ENCODE results near the gene MARCHF7. TPM values are rescaled to one million over a fixed set of nuclear protein-coding genes. Genes with fewer than 3 reads are reported as not detected.

MARCHF7 gene
- total and polyA plus RNA-seq, 2 of the 13 experiments (the other 11 are each of a cell fraction or from before 2014, with no cell fraction given) = 32.8 to 88.5 TPM

DNA sequence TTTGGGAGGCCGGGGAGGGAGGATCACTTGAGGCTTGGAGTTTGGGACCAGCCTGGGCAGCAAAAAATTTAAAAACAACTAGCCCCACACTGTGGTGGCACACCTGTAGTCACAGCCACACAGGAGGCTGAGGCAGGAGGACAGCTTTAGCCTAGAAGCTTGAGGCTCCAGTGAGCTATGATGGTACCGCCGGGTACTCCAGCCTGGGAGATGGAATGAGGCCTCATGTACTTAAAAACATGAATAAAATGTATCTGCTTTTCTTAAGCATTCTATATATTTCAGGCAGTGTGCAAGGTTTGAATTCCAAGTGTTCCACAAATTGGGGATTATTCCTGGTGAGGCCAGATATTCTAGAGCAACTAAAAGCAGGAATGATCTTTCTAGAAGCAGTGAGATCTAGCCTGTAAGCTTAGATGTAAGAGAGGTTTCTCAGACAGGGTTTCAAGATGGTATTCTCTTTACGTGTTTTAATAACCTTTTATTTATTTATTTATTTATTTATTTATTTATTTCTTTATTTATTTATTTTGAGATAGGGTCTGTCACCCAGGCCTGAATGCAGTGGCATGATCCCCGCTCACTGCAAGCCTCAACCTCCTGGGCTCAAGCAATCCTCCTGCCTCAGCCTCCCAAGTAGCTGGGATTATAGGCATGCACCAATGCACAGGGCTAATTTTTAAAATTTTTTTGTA, 4.1 kb upstream of the MARCHF7 start (continued):
- TF ChIP-seq ZNF431 (CRISPR knock-in tag; IDR thresholded peaks at IDR 0.05; ENCODE audit: borderline replicate concordance, low read depth) = no peak

DNA sequence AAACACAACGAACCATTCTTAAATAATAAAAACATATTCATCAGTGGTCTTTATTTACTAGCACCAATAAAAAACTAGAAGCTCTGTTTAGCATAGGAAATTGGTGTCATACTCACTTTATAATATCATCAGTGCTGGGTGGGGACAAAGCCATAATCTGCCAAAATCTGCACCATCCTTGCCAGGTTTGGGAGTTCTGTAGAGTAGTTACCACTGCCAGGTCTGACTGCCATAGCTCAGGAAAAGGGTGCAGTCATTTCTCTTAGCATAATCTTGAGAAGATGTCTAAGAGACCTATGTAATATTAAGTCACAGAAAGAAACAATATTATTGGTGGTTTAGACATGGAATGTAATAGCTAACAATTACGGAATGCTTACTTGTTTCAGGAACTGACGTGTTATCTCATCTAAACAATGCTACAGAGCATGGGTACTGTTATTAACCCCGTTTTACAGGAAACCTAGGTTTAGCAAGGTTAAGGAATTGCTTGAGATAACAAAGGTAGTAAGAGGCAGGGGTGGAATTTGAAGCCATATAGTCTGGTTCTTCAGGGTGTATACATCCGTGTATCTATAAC, 1.6 kb upstream of the MARCHF7 start:
- intact Hi-C loops (cut with micrococcal nuclease; ENCODE audit: unreplicated experiment) (loop anchor here (5.0 to 10.0 kb wide), 2 partner anchors 87 to 326 kb away; partner anchors contain the start of gene CD302), in situ Hi-C loops (cut with HindIII; ENCODE audit: extremely low pct_ligation_motif_present, low pct_unique_long_range_greater_than_20kb) (no loop called here)
- 0 out of 2 replicates have a peak overlapping the region, but pooled peaks have one; percentile 6 for H3K9ac ChIP-seq (ENCODE audit: insufficient read depth, low read depth, low read length)
- H3K36me3 ChIP-seq (replicated peaks in 1 of 2; ENCODE audit: control insufficient read depth in 1 of 2, insufficient read depth in 2 of 2, low read length in 2 of 2) = peaks cover 4 to 7% of the 10 kb centered on the region in 2 experiments; a peak in 3 of 5 replicates
- ChIA-PET POLR2A (no interaction called here), CTCF (ENCODE audit: low intra/inter-chr PET ratio, low total read pairs) (no interaction called here)
- H3K4me3 ChIP-seq (replicated peaks in 1 of 3; ENCODE audit: insufficient read depth in 1 of 3, low read depth in 2 of 3, low read length in 3 of 3) = no peak overlapping the region
- FAIRE-seq = no peak
- peaks cover 34% of the 10 kb centered on the region for H3K79me2 ChIP-seq (ENCODE audit: insufficient read depth, low read length)
- H4K20me1 ChIP-seq (ENCODE audit: insufficient read depth, low read length) = peaks cover 28% of the 10 kb centered on the region
- no peak for TF ChIP-seq MYNN (CRISPR knock-in tag; IDR thresholded peaks at IDR 0.05; ENCODE audit: low read depth)
- no peak for TF ChIP-seq BATF2 (CRISPR knock-in tag; IDR thresholded peaks at IDR 0.05)
- no peak for TF ChIP-seq ZNF7 (CRISPR knock-in tag; IDR thresholded peaks at IDR 0.05)
- TF ChIP-seq ZNF609 (CRISPR knock-in tag; IDR thresholded peaks at IDR 0.05; ENCODE audit: borderline replicate concordance) = no peak
- TF ChIP-seq SALL2 (CRISPR knock-in tag; IDR thresholded peaks at IDR 0.05) = no peak
- no peak for TF ChIP-seq ZNF274 (CRISPR knock-in tag; IDR thresholded peaks at IDR 0.05)
- no peak for TF ChIP-seq ZNF367 (CRISPR knock-in tag; IDR thresholded peaks at IDR 0.05; ENCODE audit: borderline replicate concordance)
- no peak for TF ChIP-seq DPF2 (CRISPR knock-in tag; IDR thresholded peaks at IDR 0.05; ENCODE audit: borderline replicate concordance, low read depth)
- TF ChIP-seq ZUFSP (CRISPR knock-in tag; IDR thresholded peaks at IDR 0.05; ENCODE audit: borderline replicate concordance) = no peak
- TF ChIP-seq AGO2 (optimal IDR thresholded peaks at IDR 0.05; ENCODE audit: low read depth, low read length) = no peak
- TF ChIP-seq GATAD1 (CRISPR knock-in tag; IDR thresholded peaks at IDR 0.05) = no peak
- TF ChIP-seq TAF1 (CRISPR knock-in tag; IDR thresholded peaks at IDR 0.05) = no peak
- H3K4me2 ChIP-seq (ENCODE audit: low read depth, low read length) = no peak overlapping the region
- no peak for DNase-seq (ENCODE audit: low spot score)
- no peak for ATAC-seq
- H3K27ac ChIP-seq (ENCODE audit: extremely low read length, insufficient read depth, low read length) = no peak overlapping the region
- H3K27me3 ChIP-seq (ENCODE audit: control insufficient read depth in 1 of 2, insufficient read depth in 2 of 2, low read length in 2 of 2) = no peaks in the 10 kb centered on the region; a peak in 1 of 5 replicates
- 86% methylated on average over 5 of the region's 5 CpGs for WGBS (ENCODE audit: low lambda C conversion rate)
- peaks cover 20% of the 10 kb centered on the region for H3K4me1 ChIP-seq (ENCODE audit: insufficient read depth, low read length)
- no peak overlapping the region for H2AFZ ChIP-seq (ENCODE audit: low read length)
- no peaks in the 10 kb centered on the region for H3K9me3 ChIP-seq (ENCODE audit: low read length)
- BruUV-seq (replicated peaks) = no TSS peak
